HCT116 (cell line): Measurements from ENCODE around the gene CRY1. TPM values are rescaled to one million over a fixed set of nuclear protein-coding genes. Genes with fewer than 3 reads are reported as not detected.

Source experiments
- ATAC-seq: fragments of 200-7000 bp; cut with Tn5 transposase; 2 replicates; pipeline ENCODE4 v1.9.1; 2020; ENCODE audit warnings: mild to moderate bottlenecking, moderate library complexity
- BruUV-seq: library from RNA; stranded (reverse); fragments of 400-500 nt; replicated peaks from 2 replicates; lab custom pipeline; 2021; lab: Mats Ljungman, UMichigan
- CTCF ChIA-PET: fragments of 300-600 bp; sonication (Branson Sonifier 250); formaldehyde crosslinking; loops from one replicate; lab custom pipeline; 2021; ENCODE audit warnings: antibody characterized with exemption; lab: Charles Lee
- POLR2A ChIA-PET: fragments of 300-600, 350-600 bp; sonication (Branson Sonifier 250); formaldehyde crosslinking; loops from one replicate; lab custom pipeline; 2021; ENCODE audit warnings: antibody characterized with exemption; lab: Charles Lee
- RAD21 ChIA-PET, 2 experiments: fragments of 300-600 bp; sonication (Branson Sonifier 250); formaldehyde crosslinking; loops; one replicate each; lab custom pipeline; 2023; ENCODE audit warnings: low total read pairs in 2 of 2; ENCODE audit not compliant: uncharacterized antibody in 2 of 2, unreplicated experiment in 2 of 2, low non-redundant PET in 1 of 2; lab: Charles Lee
- DNase-seq: peaks from one replicate; pipeline ENCODE4 v3.0.0-alpha.2; 2010; ENCODE audit warnings: low read depth, low spot score
- H2AFZ ChIP-seq: fragments of 200-600 bp; shearing (Covaris generic), sonication (generic); 2 replicates; pipeline ENCODE4 v1.6.1; 2017; ENCODE audit warnings: low read depth, mixed run types, mixed read lengths, antibody characterized with exemption, low read length; ENCODE audit not compliant: poor library complexity, severe bottlenecking
- H3K27ac ChIP-seq: 2 replicates; pipeline ENCODE4 v1.5.1; 2012; ENCODE audit warnings: low read depth, low read length
- H3K27me3 ChIP-seq: fragments of 200-600 bp; sonication (generic); 2 replicates; pipeline ENCODE4 v1.6.1; 2016; ENCODE audit warnings: mixed run types, low read length, mixed read lengths; ENCODE audit not compliant: insufficient read depth
- H3K36me3 ChIP-seq, 2 experiments: fragments of 200-500 bp in 1 of 2; fragments of 200-600 bp in 1 of 2; sonication (Bioruptor generic) in 1 of 2; sonication (generic) in 1 of 2; 2 replicates each; pipeline versions ENCODE4 v1.5.1 to v1.6.1; 2014 to 2016; ENCODE audit warnings: low read length in 2 of 2, inconsistent platforms in 1 of 2, mixed read lengths in 1 of 2, mixed run types in 1 of 2; ENCODE audit not compliant: insufficient read depth in 2 of 2, control insufficient read depth in 1 of 2
- H3K4me1 ChIP-seq, 2 experiments: fragments of 200-600 bp in 1 of 2; sonication (generic) in 1 of 2; 2 replicates each; pipeline versions ENCODE4 v1.5.1 to v1.6.1; 2012 to 2017; ENCODE audit warnings: low read length in 2 of 2, inconsistent platforms in 1 of 2, mild to moderate bottlenecking in 1 of 2, mixed read lengths in 1 of 2, mixed run types in 1 of 2, moderate library complexity in 1 of 2; ENCODE audit not compliant: insufficient read depth in 2 of 2, control insufficient read depth in 1 of 2
- H3K4me2 ChIP-seq: fragments of 200-600 bp; sonication (generic); 2 replicates; pipeline ENCODE4 v1.6.1; 2017; ENCODE audit warnings: mixed run types, low read length, mixed read lengths
- H3K4me3 ChIP-seq, 2 experiments: fragments of 200-600 bp in 1 of 2; sonication (generic) in 1 of 2; replicated peaks in 1 of 2; 2 replicates each; pipeline ENCODE4 v1.5.1; 2011 to 2016; ENCODE audit warnings: low read length in 2 of 2, control low read depth in 1 of 2, low read depth in 1 of 2, mild to moderate bottlenecking in 1 of 2, mixed read lengths in 1 of 2, mixed run types in 1 of 2
- H3K79me2 ChIP-seq: fragments of 200-600 bp; sonication (generic); 2 replicates; pipeline ENCODE4 v1.6.1; 2017; ENCODE audit warnings: mild to moderate bottlenecking, mixed run types, low read length, moderate library complexity, mixed read lengths; ENCODE audit not compliant: insufficient read depth
- H3K9ac ChIP-seq: fragments of 200-600 bp; sonication (generic); 2 replicates; pipeline ENCODE4 v1.6.1; 2016; ENCODE audit warnings: low read length, mixed read lengths
- H3K9me2 ChIP-seq: fragments of 200-600 bp; sonication (generic), shearing (Covaris generic); 2 replicates; pipeline ENCODE4 v1.6.1; 2017; ENCODE audit warnings: mixed run types, mild to moderate bottlenecking, moderate library complexity; ENCODE audit not compliant: insufficient read depth
- H3K9me3 ChIP-seq, 2 experiments: fragments of 200-500 bp in 1 of 2; fragments of 200-600 bp in 1 of 2; sonication (Bioruptor generic) in 1 of 2; sonication (generic) in 1 of 2; 2 replicates each; pipeline ENCODE4 v1.6.1; 2014 to 2017; ENCODE audit warnings: low read length in 2 of 2, mixed read lengths in 2 of 2, inconsistent platforms in 1 of 2, low read depth in 1 of 2, mild to moderate bottlenecking in 1 of 2, mixed run types in 1 of 2, moderate library complexity in 1 of 2; ENCODE audit not compliant: control insufficient read depth in 1 of 2, insufficient read depth in 1 of 2
- H4K20me1 ChIP-seq: fragments of 200-600 bp; sonication (generic), shearing (Covaris generic); 2 replicates; pipeline ENCODE4 v1.6.1; 2017; ENCODE audit warnings: mixed run types, mild to moderate bottlenecking, moderate library complexity; ENCODE audit not compliant: insufficient read depth
- CEBPB ChIP-seq: IDR thresholded peaks from 2 replicates; pipeline ENCODE4 v1.6.1; 2012; ENCODE audit warnings: low read depth
- EGR1 ChIP-seq: IDR thresholded peaks from 2 replicates; pipeline ENCODE4 v1.6.1; 2012; ENCODE audit warnings: low read depth
- EZH2 ChIP-seq: fragments of 200-600 bp; sonication (generic); IDR thresholded peaks from 2 replicates; pipeline ENCODE4 v1.6.1; 2017; ENCODE audit warnings: antibody characterized with exemption, mixed run types
- EZH2phosphoT487 ChIP-seq: fragments of 200-600 bp; IDR thresholded peaks from 2 replicates; pipeline ENCODE4 v1.6.1; 2018; ENCODE audit warnings: antibody characterized with exemption, borderline replicate concordance
- JUND ChIP-seq: IDR thresholded peaks from 2 replicates; pipeline ENCODE4 v1.6.1; 2012
- POLR2A ChIP-seq: IDR thresholded peaks from 2 replicates; pipeline ENCODE4 v1.7.0; 2011; ENCODE audit warnings: borderline replicate concordance; ENCODE audit not compliant: insufficient read depth, insufficient read length; ENCODE audit errors: extremely low read depth
- RAD21 ChIP-seq: IDR thresholded peaks from 2 replicates; pipeline ENCODE4 v1.6.1; 2012; ENCODE audit warnings: low read depth, mild to moderate bottlenecking
- SP1 ChIP-seq: IDR thresholded peaks from 2 replicates; pipeline ENCODE4 v1.6.1; 2012; ENCODE audit warnings: low read depth
- TCF7L2 ChIP-seq: IDR thresholded peaks from 2 replicates; pipeline ENCODE4 v1.7.0; 2011; ENCODE audit warnings: borderline replicate concordance, inconsistent platforms; ENCODE audit not compliant: insufficient read depth, insufficient read length; ENCODE audit errors: extremely low read depth
- intact Hi-C: fragments of 100-400 bp; cut with micrococcal nuclease; formaldehyde crosslinking; loops from 2 replicates; pipeline ENCODE4 v1.10.0; 2022
- total RNA-seq: library from RNA; stranded (reverse); gene quantifications from one replicate; pipeline ENCODE4 v1.2.1, GENCODE V29; 2021; ENCODE audit not compliant: unreplicated experiment
- TF ChIP-seq, protein P1 (sequence below): IDR thresholded peaks from 2 replicates; pipeline ENCODE4 v1.6.1; 2012; ENCODE audit warnings: low read depth
- TF ChIP-seq, protein P2 (sequence below): IDR thresholded peaks from 2 replicates; pipeline ENCODE4 v1.6.1; 2012
- TF ChIP-seq, protein P3 (sequence below), 3 experiments: fragments of 200-600 bp in 1 of 3; sonication (generic) in 1 of 3; IDR thresholded peaks in 2 of 3; conservative IDR thresholded peaks in 1 of 3; 2 replicates each; pipeline ENCODE4 v1.5.1; 2012 to 2017; ENCODE audit warnings: low read depth in 2 of 3, low read length in 2 of 3, antibody characterized with exemption in 1 of 3, borderline replicate concordance in 1 of 3, control low read depth in 1 of 3, mild to moderate bottlenecking in 1 of 3, mixed read lengths in 1 of 3, mixed run types in 1 of 3, moderate library complexity in 1 of 3; ENCODE audit not compliant: insufficient read depth in 1 of 3

Gene CRY1
- total RNA-seq, 1 experiment from 2014 or later = 16.3 TPM

DNA sequence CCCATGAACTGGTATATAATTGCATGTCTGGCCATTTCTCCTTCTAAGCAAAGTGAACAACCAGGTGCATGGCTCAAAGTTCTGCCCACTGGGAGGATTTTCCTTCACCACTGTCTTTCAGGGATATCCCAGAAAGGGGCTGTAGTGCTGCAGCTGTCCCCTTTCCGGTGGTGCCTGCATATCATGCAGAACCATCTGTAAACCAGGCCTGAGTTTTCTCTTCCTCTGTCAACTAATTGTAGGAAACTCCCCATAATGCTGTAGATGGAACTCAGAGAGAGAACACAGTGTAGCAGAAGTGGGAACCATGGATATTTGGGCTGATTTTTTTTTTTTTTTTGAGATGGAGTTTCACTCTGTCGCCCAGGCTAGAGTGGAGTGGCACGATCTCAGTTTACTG lies 45.6 kb upstream of the CRY1 start:
- ChIA-PET CTCF (no interaction called here), RAD21 (no interaction called here)
- TF ChIP-seq EZH2phosphoT487 = no peak
- TF ChIP-seq JUND = no peak
- TF ChIP-seq EGR1 = no peak
- no peak for TF ChIP-seq SP1
- no peak for TF ChIP-seq TCF7L2
- TF ChIP-seq, protein P1, sequence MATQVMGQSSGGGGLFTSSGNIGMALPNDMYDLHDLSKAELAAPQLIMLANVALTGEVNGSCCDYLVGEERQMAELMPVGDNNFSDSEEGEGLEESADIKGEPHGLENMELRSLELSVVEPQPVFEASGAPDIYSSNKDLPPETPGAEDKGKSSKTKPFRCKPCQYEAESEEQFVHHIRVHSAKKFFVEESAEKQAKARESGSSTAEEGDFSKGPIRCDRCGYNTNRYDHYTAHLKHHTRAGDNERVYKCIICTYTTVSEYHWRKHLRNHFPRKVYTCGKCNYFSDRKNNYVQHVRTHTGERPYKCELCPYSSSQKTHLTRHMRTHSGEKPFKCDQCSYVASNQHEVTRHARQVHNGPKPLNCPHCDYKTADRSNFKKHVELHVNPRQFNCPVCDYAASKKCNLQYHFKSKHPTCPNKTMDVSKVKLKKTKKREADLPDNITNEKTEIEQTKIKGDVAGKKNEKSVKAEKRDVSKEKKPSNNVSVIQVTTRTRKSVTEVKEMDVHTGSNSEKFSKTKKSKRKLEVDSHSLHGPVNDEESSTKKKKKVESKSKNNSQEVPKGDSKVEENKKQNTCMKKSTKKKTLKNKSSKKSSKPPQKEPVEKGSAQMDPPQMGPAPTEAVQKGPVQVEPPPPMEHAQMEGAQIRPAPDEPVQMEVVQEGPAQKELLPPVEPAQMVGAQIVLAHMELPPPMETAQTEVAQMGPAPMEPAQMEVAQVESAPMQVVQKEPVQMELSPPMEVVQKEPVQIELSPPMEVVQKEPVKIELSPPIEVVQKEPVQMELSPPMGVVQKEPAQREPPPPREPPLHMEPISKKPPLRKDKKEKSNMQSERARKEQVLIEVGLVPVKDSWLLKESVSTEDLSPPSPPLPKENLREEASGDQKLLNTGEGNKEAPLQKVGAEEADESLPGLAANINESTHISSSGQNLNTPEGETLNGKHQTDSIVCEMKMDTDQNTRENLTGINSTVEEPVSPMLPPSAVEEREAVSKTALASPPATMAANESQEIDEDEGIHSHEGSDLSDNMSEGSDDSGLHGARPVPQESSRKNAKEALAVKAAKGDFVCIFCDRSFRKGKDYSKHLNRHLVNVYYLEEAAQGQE = no peak
- TF ChIP-seq POLR2A = no peak
- no peak for TF ChIP-seq CEBPB
- TF ChIP-seq EZH2 = no peak
- TF ChIP-seq, protein P2, sequence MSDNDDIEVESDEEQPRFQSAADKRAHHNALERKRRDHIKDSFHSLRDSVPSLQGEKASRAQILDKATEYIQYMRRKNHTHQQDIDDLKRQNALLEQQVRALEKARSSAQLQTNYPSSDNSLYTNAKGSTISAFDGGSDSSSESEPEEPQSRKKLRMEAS = no peak
- TF ChIP-seq, protein P3, sequence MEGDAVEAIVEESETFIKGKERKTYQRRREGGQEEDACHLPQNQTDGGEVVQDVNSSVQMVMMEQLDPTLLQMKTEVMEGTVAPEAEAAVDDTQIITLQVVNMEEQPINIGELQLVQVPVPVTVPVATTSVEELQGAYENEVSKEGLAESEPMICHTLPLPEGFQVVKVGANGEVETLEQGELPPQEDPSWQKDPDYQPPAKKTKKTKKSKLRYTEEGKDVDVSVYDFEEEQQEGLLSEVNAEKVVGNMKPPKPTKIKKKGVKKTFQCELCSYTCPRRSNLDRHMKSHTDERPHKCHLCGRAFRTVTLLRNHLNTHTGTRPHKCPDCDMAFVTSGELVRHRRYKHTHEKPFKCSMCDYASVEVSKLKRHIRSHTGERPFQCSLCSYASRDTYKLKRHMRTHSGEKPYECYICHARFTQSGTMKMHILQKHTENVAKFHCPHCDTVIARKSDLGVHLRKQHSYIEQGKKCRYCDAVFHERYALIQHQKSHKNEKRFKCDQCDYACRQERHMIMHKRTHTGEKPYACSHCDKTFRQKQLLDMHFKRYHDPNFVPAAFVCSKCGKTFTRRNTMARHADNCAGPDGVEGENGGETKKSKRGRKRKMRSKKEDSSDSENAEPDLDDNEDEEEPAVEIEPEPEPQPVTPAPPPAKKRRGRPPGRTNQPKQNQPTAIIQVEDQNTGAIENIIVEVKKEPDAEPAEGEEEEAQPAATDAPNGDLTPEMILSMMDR (IDR thresholded peaks at IDR 0.05 in 2 of 3, conservative IDR thresholded peaks at IDR 0.05 in 1 of 3; ENCODE audit: borderline replicate concordance in 1 of 3, insufficient read depth in 1 of 3, low read depth in 2 of 3, low read length in 2 of 3) = no peak
- no peak for TF ChIP-seq RAD21
- TF ChIP-seq, all 23 proteins: peak for 0

More for the DNA sequence above, 45.6 kb upstream of the CRY1 start:
- POLR2A ChIA-PET = no interaction called here
- Histone ChIP-seq H3K27ac (no peak overlapping the region), H3K36me3 (no peaks in the 10 kb centered on the region), H3K27me3 (no peaks in the 10 kb centered on the region), H3K79me2 (no peaks in the 10 kb centered on the region), H3K9me2 (no peaks in the 10 kb centered on the region), H2AFZ (no peak overlapping the region), H3K4me3 (no peak overlapping the region), H3K4me2 (no peak overlapping the region), H4K20me1 (no peaks in the 10 kb centered on the region), H3K9me3 (no peaks in the 10 kb centered on the region), H3K4me1 (peaks cover 0 to 4% of the 10 kb centered on the region in 2 experiments; a peak in 2 of 4 replicates), H3K9ac (no peak overlapping the region)
- no TSS peak for BruUV-seq
- no peak for ATAC-seq
- no peak for DNase-seq
- intact Hi-C loops = no loop called here
